OCI-LY1 (cell line): ENCODE measurements around the gene TNFAIP3.

Experiments
- H2AFZ ChIP-seq: fragments of 200-600 bp; sonication (generic), shearing (Covaris generic); 2 replicates; pipeline ENCODE4 v1.6.0; 2014; ENCODE audit warnings: antibody characterized with exemption, mild to moderate bottlenecking, low read length
- H3F3A ChIP-seq: fragments of 200-600 bp; sonication (generic), shearing (Covaris generic); 2 replicates; pipeline ENCODE4 v1.6.0; 2014; ENCODE audit warnings: mild to moderate bottlenecking, antibody characterized with exemption, low read length, moderate library complexity; ENCODE audit not compliant: insufficient read depth
- H3K27ac ChIP-seq: fragments of 200-600 bp; sonication (generic); 2 replicates; pipeline ENCODE4 v1.5.1; 2014; ENCODE audit warnings: low read length, mixed run types, mild to moderate bottlenecking, low read depth; ENCODE audit not compliant: poor library complexity, severe bottlenecking
- H3K27me3 ChIP-seq: fragments of 200-600 bp; sonication (generic); 2 replicates; pipeline ENCODE4 v1.6.0; 2014; ENCODE audit warnings: antibody characterized with exemption, mild to moderate bottlenecking, low read length, moderate library complexity; ENCODE audit not compliant: insufficient read depth
- H3K36me3 ChIP-seq: fragments of 200-600 bp; sonication (generic); 2 replicates; pipeline ENCODE4 v1.6.1; 2014; ENCODE audit warnings: mild to moderate bottlenecking, antibody characterized with exemption, low read length, moderate library complexity, mixed read lengths; ENCODE audit not compliant: insufficient read depth
- H3K4me1 ChIP-seq: fragments of 200-600 bp; sonication (generic); 2 replicates; pipeline ENCODE4 v1.5.1; 2014; ENCODE audit warnings: mild to moderate bottlenecking, low read length, moderate library complexity; ENCODE audit not compliant: insufficient read depth, severe bottlenecking
- H3K4me2 ChIP-seq: fragments of 200-600 bp; sonication (generic), shearing (Covaris generic); 2 replicates; pipeline ENCODE4 v1.6.1; 2014; ENCODE audit warnings: low read length
- H3K4me3 ChIP-seq: fragments of 200-600 bp; sonication (generic); 2 replicates; pipeline ENCODE4 v1.5.1; 2014; ENCODE audit warnings: low read length, low read depth, mild to moderate bottlenecking, mixed read lengths; ENCODE audit not compliant: poor library complexity, severe bottlenecking
- H3K79me2 ChIP-seq: fragments of 200-600 bp; shearing (Covaris generic); 2 replicates; pipeline ENCODE4 v1.6.1; 2016; ENCODE audit warnings: mixed run types, low read length, mixed read lengths; ENCODE audit not compliant: insufficient read depth
- H3K9ac ChIP-seq: fragments of 200-600 bp; sonication (generic), shearing (Covaris generic); 2 replicates; pipeline ENCODE4 v1.6.1; 2014; ENCODE audit warnings: mild to moderate bottlenecking, low read length, mixed read lengths
- H3K9me2 ChIP-seq: fragments of 200-600 bp; sonication (generic), shearing (Covaris generic); 2 replicates; pipeline ENCODE4 v1.6.1; 2014; ENCODE audit warnings: low read depth, mild to moderate bottlenecking, low read length, mixed read lengths
- H3K9me3 ChIP-seq: fragments of 200-600 bp; shearing (Covaris generic); 2 replicates; pipeline ENCODE4 v1.6.1; 2014; ENCODE audit warnings: low read length, mixed read lengths
- H4K20me1 ChIP-seq: fragments of 200-600 bp; sonication (generic), shearing (Covaris generic); 2 replicates; pipeline ENCODE4 v1.6.0; 2016; ENCODE audit warnings: mild to moderate bottlenecking, low read length; ENCODE audit not compliant: insufficient read depth
- EZH2 ChIP-seq: fragments of 200-600 bp; sonication (generic), shearing (Covaris generic); IDR thresholded peaks from 2 replicates; pipeline ENCODE4 v1.8.0; 2017; ENCODE audit warnings: borderline replicate concordance, mixed run types, mild to moderate bottlenecking, antibody characterized with exemption, low read length, moderate library complexity, mixed read lengths
- TF ChIP-seq, protein P1 (sequence below): fragments of 200-600 bp; sonication (generic), shearing (Covaris generic); IDR thresholded peaks from 2 replicates; pipeline ENCODE4 v1.5.1; 2017; ENCODE audit warnings: mild to moderate bottlenecking, antibody characterized with exemption, low read length, moderate library complexity, mixed read lengths

TNFAIP3 gene

DNA sequence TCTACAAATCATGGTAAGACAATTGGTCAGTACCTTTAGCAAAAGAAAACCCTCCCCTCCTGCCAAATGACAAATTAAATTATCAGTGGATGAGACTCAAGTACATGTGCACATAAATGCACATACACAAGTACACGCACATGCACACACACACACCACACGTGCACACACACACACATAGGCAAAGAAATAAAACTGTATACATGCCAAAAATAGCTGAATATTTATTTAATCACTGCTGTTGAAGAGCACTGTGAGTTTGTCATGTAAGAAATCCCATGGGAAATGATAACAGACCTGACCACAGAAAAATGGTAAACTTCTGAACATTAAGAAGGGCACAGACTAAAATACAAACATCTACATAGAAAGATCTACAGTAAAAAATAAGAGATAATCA, 46.6 kb upstream of the TNFAIP3 start:
- H3F3A ChIP-seq = no peaks in the 10 kb centered on the region
- H4K20me1 ChIP-seq = no peaks in the 10 kb centered on the region
- peaks cover 9% of the 10 kb centered on the region for H3K4me1 ChIP-seq
- H3K4me3 ChIP-seq = no peak overlapping the region
- H3K9me3 ChIP-seq = no peaks in the 10 kb centered on the region
- no peaks in the 10 kb centered on the region for H3K27me3 ChIP-seq
- no peaks in the 10 kb centered on the region for H3K36me3 ChIP-seq
- no peak overlapping the region for H2AFZ ChIP-seq
- H3K79me2 ChIP-seq = no peaks in the 10 kb centered on the region
- H3K9me2 ChIP-seq = no peaks in the 10 kb centered on the region
- no peak overlapping the region for H3K27ac ChIP-seq
- no peak overlapping the region for H3K4me2 ChIP-seq
- no peak for TF ChIP-seq EZH2
- TF ChIP-seq, protein P1, sequence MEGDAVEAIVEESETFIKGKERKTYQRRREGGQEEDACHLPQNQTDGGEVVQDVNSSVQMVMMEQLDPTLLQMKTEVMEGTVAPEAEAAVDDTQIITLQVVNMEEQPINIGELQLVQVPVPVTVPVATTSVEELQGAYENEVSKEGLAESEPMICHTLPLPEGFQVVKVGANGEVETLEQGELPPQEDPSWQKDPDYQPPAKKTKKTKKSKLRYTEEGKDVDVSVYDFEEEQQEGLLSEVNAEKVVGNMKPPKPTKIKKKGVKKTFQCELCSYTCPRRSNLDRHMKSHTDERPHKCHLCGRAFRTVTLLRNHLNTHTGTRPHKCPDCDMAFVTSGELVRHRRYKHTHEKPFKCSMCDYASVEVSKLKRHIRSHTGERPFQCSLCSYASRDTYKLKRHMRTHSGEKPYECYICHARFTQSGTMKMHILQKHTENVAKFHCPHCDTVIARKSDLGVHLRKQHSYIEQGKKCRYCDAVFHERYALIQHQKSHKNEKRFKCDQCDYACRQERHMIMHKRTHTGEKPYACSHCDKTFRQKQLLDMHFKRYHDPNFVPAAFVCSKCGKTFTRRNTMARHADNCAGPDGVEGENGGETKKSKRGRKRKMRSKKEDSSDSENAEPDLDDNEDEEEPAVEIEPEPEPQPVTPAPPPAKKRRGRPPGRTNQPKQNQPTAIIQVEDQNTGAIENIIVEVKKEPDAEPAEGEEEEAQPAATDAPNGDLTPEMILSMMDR = no peak
- H3K9ac ChIP-seq = no peak overlapping the region

DNA sequence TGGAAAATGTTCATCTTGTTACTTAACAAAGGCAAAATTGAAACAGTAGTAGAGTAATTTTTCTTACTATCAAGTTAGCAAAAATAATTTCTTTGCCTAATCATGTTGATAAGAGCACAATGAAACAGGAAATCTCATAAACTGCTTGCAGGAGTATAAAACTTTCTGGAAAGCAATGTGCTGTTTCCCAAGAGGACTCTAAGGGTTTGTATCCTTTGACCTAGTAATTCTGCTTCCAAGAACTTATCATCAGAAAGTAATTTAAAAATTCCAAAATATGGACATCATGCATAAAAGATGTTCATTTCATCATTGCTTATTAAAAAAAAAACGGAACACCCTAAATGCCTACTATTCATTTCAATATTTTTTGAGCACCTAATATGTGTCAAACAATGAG, 46.1 kb upstream of the TNFAIP3 start:
- Histone ChIP-seq H3K79me2 (no peaks in the 10 kb centered on the region), H3K27ac (no peak overlapping the region), H3K9me2 (no peaks in the 10 kb centered on the region), H3K36me3 (no peaks in the 10 kb centered on the region), H3K27me3 (no peaks in the 10 kb centered on the region), H4K20me1 (no peaks in the 10 kb centered on the region), H3K9me3 (no peaks in the 10 kb centered on the region), H3K4me1 (peaks cover 9% of the 10 kb centered on the region), H3K4me2 (no peak overlapping the region), H2AFZ (no peak overlapping the region), H3K9ac (no peak overlapping the region), H3F3A (no peaks in the 10 kb centered on the region), H3K4me3 (no peak overlapping the region)
- TF ChIP-seq, protein P1 = no peak
- TF ChIP-seq EZH2 = no peak

GRCh38 chr6:137821491-137821890, 45.6 kb upstream of the TNFAIP3 start:
- no peak overlapping the region for H2AFZ ChIP-seq

More at GRCh38 chr6:137821491-137821890, 45.6 kb upstream of the TNFAIP3 start:
- Histone ChIP-seq H4K20me1 (no peaks in the 10 kb centered on the region), H3K4me3 (no peak overlapping the region), H3K9me3 (no peaks in the 10 kb centered on the region), H3K4me1 (peaks cover 9% of the 10 kb centered on the region), H3F3A (no peaks in the 10 kb centered on the region), H3K9ac (no peak overlapping the region), H3K4me2 (no peak overlapping the region), H3K79me2 (no peaks in the 10 kb centered on the region), H3K9me2 (no peaks in the 10 kb centered on the region), H3K36me3 (no peaks in the 10 kb centered on the region), H3K27ac (no peak overlapping the region), H3K27me3 (no peaks in the 10 kb centered on the region)
- TF ChIP-seq, protein P1 = no peak
- TF ChIP-seq EZH2 = no peak
